BJ (cell line): Measurements from ENCODE around the gene ZCCHC12. TPM values are rescaled to one million over a fixed set of nuclear protein-coding genes. Genes with fewer than 3 reads are reported as not detected.

Experiments
- CTCF ChIA-PET: fragments of 350-600 bp; formaldehyde crosslinking; extraction: SDS; loops from one replicate; lab custom pipeline; 2021; ENCODE audit warnings: antibody characterized with exemption, inconsistent platforms; lab: Yijun Ruan, JAX
- POLR2A ChIA-PET: fragments of 300-600 bp; sonication (Branson Sonifier 250); formaldehyde crosslinking; extraction: SDS; loops from one replicate; lab custom pipeline; 2021; ENCODE audit warnings: antibody characterized with exemption; lab: Charles Lee
- DNase-seq: peaks from one replicate; pipeline ENCODE4 v3.0.0-alpha.2; 2011; ENCODE audit warnings: low read depth
- H3K27me3 ChIP-seq: 2 replicates; pipeline ENCODE4 v1.6.0; 2011; ENCODE audit warnings: low read length; ENCODE audit not compliant: control insufficient read depth, insufficient read depth
- H3K36me3 ChIP-seq: 2 replicates; pipeline ENCODE4 v1.5.1; 2011; ENCODE audit warnings: low read length; ENCODE audit not compliant: control insufficient read depth, insufficient read depth
- H3K4me3 ChIP-seq: 2 replicates; pipeline ENCODE4 v1.5.1; 2011; ENCODE audit warnings: low read depth, mild to moderate bottlenecking, control low read depth, low read length
- polyA plus RNA-seq: library from polyadenylated mRNA; depleted of rRNA; stranded (reverse); fragments of >200 nt; gene quantifications from 2 replicates; pipeline ENCODE4 v1.2.3, GENCODE V29; 2011
- TF ChIP-seq, protein P1 (sequence below): IDR thresholded peaks from 2 replicates; pipeline ENCODE4 v1.5.1; 2011; ENCODE audit warnings: low read depth, mild to moderate bottlenecking, control low read depth, inconsistent platforms, low read length, moderate library complexity; ENCODE audit not compliant: insufficient read depth

ZCCHC12 gene
- polyA plus RNA-seq, 1 experiment = not detected

DNA sequence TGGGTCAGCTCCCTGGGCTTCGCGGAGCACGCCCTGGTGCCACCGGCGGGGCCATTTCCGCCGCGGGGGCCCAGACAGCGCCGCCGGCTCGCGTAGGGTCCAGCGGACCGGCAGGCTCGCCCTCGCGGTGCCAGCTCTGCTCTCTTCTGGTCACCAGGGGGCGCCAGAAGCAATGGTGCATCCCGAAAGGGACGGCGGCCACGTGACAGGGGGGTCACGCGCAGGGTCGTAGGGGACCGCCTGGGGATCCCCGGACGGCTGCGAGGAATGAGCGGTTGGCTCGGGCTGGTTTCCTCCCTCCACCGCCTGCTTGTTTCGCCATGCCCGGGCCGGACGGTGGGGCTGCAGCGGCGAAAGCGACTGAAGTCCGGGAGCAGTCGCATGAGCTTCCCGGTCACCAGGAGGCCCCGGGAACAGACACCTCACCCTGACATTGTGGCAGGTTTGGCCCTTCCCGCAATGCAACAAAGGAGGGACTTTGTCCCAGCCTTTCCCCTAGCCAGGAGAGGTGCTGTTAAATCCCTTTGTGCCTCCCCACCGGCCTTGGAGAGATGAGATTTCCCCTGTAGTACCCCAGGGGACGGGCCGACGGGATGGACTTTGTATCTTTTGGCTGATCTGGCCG lies 15.8 kb downstream of the ZCCHC12 start:
- POLR2A ChIA-PET = no interaction called here
- no peak for DNase-seq
- CTCF ChIA-PET = interaction anchor here (0.6 to 1.8 kb wide), 12 partner anchors 8 to 238 kb away, joined by 3 to 13 read pairs (median 3); partner anchors contain the start of gene ZCCHC12

DNA sequence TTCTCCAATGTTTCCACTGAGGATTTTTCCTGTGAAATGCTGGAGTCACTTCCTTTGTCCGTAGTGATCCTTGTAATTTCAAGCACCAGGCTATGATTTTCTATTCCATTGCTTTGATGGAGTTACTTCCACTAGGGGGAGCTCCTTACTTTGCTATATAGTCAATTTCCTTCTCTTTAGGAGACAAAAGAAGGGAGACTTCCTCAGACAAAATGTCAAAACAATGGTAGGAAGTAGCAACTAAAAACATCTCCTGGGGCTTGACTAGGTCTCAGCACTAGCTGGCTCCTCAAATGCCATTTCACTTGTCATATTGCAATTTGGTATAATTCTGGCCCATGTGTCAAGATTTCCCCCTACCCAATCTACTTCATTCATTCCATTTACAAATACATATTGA lies 24.1 kb downstream of the ZCCHC12 start:
- Histone ChIP-seq H3K4me3 (no peak overlapping the region), H3K36me3 (no peaks in the 10 kb centered on the region), H3K27me3 (no peaks in the 10 kb centered on the region)
- DNase-seq = no peak
- ChIA-PET CTCF (interaction anchor here (0.6 to 2.0 kb wide), 13 partner anchors 9 to 219 kb away, joined by 3 to 13 read pairs (median 5); no protein-coding TSS in a partner anchor), POLR2A (no interaction called here)
- TF ChIP-seq, protein P1, sequence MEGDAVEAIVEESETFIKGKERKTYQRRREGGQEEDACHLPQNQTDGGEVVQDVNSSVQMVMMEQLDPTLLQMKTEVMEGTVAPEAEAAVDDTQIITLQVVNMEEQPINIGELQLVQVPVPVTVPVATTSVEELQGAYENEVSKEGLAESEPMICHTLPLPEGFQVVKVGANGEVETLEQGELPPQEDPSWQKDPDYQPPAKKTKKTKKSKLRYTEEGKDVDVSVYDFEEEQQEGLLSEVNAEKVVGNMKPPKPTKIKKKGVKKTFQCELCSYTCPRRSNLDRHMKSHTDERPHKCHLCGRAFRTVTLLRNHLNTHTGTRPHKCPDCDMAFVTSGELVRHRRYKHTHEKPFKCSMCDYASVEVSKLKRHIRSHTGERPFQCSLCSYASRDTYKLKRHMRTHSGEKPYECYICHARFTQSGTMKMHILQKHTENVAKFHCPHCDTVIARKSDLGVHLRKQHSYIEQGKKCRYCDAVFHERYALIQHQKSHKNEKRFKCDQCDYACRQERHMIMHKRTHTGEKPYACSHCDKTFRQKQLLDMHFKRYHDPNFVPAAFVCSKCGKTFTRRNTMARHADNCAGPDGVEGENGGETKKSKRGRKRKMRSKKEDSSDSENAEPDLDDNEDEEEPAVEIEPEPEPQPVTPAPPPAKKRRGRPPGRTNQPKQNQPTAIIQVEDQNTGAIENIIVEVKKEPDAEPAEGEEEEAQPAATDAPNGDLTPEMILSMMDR = peak; percentile 59

More for the DNA sequence above, 15.8 kb downstream of the ZCCHC12 start:
- no peaks in the 10 kb centered on the region for H3K36me3 ChIP-seq
- no peaks in the 10 kb centered on the region for H3K27me3 ChIP-seq
- TF ChIP-seq, protein P1 = peak; percentile 60
- H3K4me3 ChIP-seq = peak overlapping the region; percentile 41

DNA sequence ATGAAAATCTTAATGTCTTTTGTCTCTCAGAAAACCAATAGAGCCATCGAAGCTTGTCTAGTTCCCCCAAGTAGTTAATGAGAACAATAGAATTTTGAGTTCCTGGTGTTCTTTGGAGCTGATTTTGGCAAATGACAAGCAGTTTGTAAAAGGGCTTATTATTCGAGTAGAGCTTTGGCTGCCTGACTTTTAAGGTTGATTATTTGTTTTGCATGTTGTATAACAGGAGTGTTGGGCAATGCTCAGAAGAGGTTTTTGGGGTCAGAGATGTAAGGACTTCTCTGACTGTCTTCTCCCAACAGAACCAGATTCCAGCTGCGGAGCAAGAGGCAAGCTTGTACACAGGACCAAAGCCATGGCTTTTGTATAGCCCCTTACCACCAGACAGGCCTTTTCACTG lies 30.0 kb downstream of the ZCCHC12 start:
- CTCF ChIA-PET = interaction anchor here (0.8 to 1.1 kb wide), 2 partner anchors 15 to 215 kb away, joined by 3 read pairs; no protein-coding TSS in a partner anchor
- Histone ChIP-seq H3K36me3 (no peaks in the 10 kb centered on the region), H3K4me3 (no peak overlapping the region), H3K27me3 (no peaks in the 10 kb centered on the region)
- DNase-seq = no peak
- TF ChIP-seq, protein P1 = no peak
- POLR2A ChIA-PET = no interaction called here

DNA sequence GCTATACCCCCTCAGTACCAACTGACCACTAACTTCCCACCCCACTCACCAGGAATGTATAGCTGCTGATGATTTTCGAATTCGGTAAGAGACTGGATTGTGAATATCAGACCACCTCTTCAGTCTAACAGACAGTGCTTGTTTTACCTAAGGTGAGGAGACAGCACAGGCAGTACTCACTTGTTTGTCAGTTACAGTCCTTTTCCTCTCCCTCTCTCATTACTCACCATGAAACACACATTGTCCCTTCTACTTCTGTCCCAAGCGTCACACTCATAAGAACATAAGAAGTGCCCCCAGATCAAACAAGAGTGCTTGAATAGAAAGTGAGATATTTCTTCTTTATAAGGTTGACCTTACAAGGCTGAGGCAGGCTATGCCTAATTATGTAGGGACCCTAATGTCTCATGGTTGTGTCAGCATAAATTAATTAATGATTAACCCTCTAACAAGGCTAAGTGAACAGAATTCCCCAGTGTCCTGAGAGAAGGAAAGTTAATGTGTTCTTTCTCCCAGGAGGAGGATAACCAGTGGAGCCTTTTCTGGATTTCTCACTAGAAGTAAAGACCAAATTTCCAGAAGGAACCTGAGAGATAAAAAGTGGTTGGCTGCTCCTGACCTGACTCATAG lies 32.2 kb downstream of the ZCCHC12 start:
- no peak for DNase-seq

DNA sequence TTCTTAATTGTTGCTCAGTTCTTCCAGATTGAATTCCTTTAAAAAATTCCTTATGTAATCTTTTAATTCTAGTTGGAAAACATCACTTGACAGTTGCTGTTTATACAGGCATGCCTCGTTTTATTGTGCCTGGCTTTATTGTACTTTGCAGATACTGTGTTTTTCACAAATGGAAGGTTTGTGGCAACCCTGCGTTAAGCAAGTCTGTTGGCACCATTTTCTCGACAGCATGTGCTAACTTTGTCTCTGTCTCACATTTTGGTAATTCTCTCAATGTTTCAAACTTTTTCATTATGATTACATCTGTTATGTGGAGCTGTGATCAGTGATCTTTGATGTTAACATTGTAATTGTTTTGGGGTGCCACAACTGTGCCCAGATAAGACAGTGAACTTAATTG lies 33.4 kb downstream of the ZCCHC12 start:
- CTCF ChIA-PET = no interaction called here
- POLR2A ChIA-PET = no interaction called here
- TF ChIP-seq, protein P1 = no peak
- H3K4me3 ChIP-seq = no peak overlapping the region
- no peaks in the 10 kb centered on the region for H3K36me3 ChIP-seq
- DNase-seq = no peak
- H3K27me3 ChIP-seq = no peaks in the 10 kb centered on the region

More for the DNA sequence above, 32.2 kb downstream of the ZCCHC12 start:
- Histone ChIP-seq H3K36me3 (no peaks in the 10 kb centered on the region), H3K4me3 (no peak overlapping the region), H3K27me3 (no peaks in the 10 kb centered on the region)
- ChIA-PET POLR2A (no interaction called here), CTCF (no interaction called here)
- TF ChIP-seq, protein P1 = no peak
